Measurements from ENCODE around the gene WDR5B. TPM values are rescaled to one million over a fixed set of nuclear protein-coding genes. Genes with fewer than 3 reads are reported as not detected.
"Not testable (repeated sequence)": the region's sequence is repeated elsewhere in the genome, so short reads cannot be mapped to it uniquely, and the experiment has no call there.

Gene WDR5B
- polyA plus RNA-seq, 1 experiment = 8.5 TPM

DNA sequence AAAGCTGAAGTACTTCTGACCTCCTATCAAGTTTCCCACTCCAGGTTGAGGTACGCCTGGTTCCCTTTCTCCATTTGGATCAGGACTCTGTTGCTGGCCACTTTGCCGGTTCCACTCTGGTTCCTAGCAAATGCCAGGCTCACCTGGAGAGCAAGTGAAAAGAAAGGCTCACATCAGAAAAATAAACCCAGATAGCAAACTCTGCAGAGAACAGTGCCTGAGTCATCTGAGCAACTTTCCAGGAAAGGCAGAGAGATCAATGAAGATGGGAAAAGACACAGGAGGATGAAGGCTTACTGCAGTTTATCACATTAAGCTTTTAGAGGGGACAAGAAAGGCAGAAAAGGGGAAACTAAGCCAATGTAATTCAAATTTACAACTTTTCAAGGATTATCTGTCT is 41.8 kb upstream of the WDR5B start:
- POLR2A ChIA-PET = no interaction called here
- H3K4me3 ChIP-seq (ENCODE audit: low read depth, low read length) = no peak overlapping the region

DNA sequence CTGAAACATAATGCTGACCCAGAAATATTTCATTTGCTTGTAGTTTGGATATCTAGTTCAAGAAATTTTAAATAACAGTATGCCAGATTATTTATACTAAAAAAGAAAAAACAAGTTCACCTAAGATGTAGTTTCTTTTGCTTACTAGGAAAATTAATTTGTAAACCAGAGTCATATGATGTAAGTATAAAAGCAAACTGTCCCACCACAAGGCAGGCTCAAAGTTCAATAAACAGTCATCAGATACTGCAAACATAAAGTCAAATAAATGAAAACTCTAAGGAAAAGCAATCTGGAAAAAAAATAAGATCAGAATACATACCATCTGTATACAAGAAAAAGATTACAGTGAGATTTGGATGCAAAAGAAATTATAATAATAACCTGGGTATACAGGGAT is 40.2 kb upstream of the WDR5B start:
- no peak overlapping the region for H3K4me3 ChIP-seq (ENCODE audit: low read depth, low read length)
- H3K27ac ChIP-seq (ENCODE audit: low read depth, low read length) = no peak overlapping the region
- H3K9me3 ChIP-seq (ENCODE audit: control insufficient read depth, insufficient read depth, low read length) = no peaks in the 10 kb centered on the region
- ChIA-PET CTCF (interaction anchor here (0.6 to 3.3 kb wide), 2 partner anchors 11 to 223 kb away, joined by 3 to 25 read pairs; no protein-coding TSS in a partner anchor), POLR2A (no interaction called here)
- DNase-seq (ENCODE audit: low read depth, low spot score) = no peak
- H3K27me3 ChIP-seq (ENCODE audit: control insufficient read depth, insufficient read depth, low read length) = no peaks in the 10 kb centered on the region
- TF ChIP-seq, protein P1, sequence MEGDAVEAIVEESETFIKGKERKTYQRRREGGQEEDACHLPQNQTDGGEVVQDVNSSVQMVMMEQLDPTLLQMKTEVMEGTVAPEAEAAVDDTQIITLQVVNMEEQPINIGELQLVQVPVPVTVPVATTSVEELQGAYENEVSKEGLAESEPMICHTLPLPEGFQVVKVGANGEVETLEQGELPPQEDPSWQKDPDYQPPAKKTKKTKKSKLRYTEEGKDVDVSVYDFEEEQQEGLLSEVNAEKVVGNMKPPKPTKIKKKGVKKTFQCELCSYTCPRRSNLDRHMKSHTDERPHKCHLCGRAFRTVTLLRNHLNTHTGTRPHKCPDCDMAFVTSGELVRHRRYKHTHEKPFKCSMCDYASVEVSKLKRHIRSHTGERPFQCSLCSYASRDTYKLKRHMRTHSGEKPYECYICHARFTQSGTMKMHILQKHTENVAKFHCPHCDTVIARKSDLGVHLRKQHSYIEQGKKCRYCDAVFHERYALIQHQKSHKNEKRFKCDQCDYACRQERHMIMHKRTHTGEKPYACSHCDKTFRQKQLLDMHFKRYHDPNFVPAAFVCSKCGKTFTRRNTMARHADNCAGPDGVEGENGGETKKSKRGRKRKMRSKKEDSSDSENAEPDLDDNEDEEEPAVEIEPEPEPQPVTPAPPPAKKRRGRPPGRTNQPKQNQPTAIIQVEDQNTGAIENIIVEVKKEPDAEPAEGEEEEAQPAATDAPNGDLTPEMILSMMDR (IDR thresholded peaks at IDR 0.05; ENCODE audit: low read depth, low read length) = no peak

More for the DNA sequence above, 41.8 kb upstream of the WDR5B start:
- no peaks in the 10 kb centered on the region for H3K9me3 ChIP-seq (ENCODE audit: control insufficient read depth, insufficient read depth, low read length)
- TF ChIP-seq, protein P1 (IDR thresholded peaks at IDR 0.05; ENCODE audit: low read depth, low read length) = no peak
- no peak for DNase-seq (ENCODE audit: low read depth, low spot score)
- H3K27me3 ChIP-seq (ENCODE audit: control insufficient read depth, insufficient read depth, low read length) = no peaks in the 10 kb centered on the region
- no peak overlapping the region for H3K27ac ChIP-seq (ENCODE audit: low read depth, low read length)
- CTCF ChIA-PET = interaction anchor here (1.0 to 3.3 kb wide), 11 partner anchors 10 to 911 kb away, joined by 3 to 25 read pairs (median 4); no protein-coding TSS in a partner anchor

DNA sequence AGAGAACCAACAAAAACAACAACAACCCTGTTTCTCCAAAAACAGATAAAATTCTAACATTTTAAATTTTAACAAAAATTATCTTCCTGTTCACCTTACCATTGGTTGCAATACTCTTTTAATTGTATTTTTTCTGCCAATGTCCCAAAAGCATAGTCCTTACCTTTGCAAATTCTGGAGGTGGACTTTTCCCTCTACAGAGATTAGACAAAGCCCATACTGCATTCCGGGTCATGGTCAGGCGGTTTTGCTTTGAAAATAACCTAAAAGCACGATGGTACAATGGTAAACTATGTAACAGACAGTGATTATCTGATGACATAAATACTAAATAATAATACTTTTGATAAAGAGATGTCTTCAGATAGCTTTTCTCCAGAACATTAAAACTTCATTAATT is 35.5 kb upstream of the WDR5B start:
- CTCF ChIA-PET = interaction anchor here (0.6 to 1.0 kb wide), 2 partner anchors 38 to 59 kb away, joined by 3 read pairs; no protein-coding TSS in a partner anchor
- DNase-seq (ENCODE audit: low read depth, low spot score) = no peak
- TF ChIP-seq, protein P1 (IDR thresholded peaks at IDR 0.05; ENCODE audit: low read depth, low read length) = no peak
- no peaks in the 10 kb centered on the region for H3K27me3 ChIP-seq (ENCODE audit: control insufficient read depth, insufficient read depth, low read length)
- H3K9me3 ChIP-seq (ENCODE audit: control insufficient read depth, insufficient read depth, low read length) = no peaks in the 10 kb centered on the region
- H3K27ac ChIP-seq (ENCODE audit: low read depth, low read length) = no peak overlapping the region
- H3K4me3 ChIP-seq (ENCODE audit: low read depth, low read length) = no peak overlapping the region
- POLR2A ChIA-PET = no interaction called here

DNA sequence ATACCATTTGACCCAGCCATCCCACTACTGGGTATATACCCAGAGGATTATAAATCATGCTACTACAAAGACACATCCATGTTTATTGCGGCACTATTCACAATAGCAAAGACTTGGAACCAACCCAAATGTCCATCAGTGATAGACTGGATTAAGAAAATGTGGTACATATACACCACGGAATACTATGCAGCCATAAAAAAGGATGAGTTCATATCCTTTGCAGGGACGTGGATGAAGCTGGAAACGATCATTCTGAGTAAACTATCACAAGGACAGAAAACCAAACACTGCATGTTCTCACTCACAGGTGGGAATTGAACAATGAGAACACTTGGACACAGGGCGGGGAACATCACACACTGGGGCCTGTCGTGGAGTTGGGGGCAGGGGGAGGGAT is 32.4 kb upstream of the WDR5B start:
- CTCF ChIA-PET; DNase-seq (ENCODE audit: low read depth, low spot score); H3K27ac ChIP-seq (ENCODE audit: low read depth, low read length); POLR2A ChIA-PET; H3K9me3 ChIP-seq (ENCODE audit: control insufficient read depth, insufficient read depth, low read length); H3K27me3 ChIP-seq (ENCODE audit: control insufficient read depth, insufficient read depth, low read length); H3K4me3 ChIP-seq (ENCODE audit: low read depth, low read length): not testable (repeated sequence)

DNA sequence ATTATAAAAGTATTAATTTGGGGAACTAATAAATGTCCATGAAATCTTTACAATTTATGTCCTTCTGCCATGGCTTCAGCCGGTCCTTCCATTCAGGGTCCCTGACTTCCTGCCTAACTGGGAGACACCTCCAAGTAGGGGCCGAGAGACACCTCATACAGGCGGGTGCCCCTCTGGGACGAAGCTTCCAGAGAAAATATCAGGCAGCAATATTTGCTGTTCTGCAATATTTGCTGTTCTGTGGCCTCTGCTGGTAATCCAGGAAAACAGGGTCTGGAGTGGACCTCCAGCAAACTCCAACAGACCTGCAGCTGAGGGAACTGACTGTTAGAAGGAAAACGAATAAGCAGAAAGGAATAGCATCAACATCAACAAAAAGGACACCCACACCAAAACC is 28.6 kb upstream of the WDR5B start:
- H3K4me3 ChIP-seq (ENCODE audit: low read depth, low read length); POLR2A ChIA-PET; H3K27ac ChIP-seq (ENCODE audit: low read depth, low read length); DNase-seq (ENCODE audit: low read depth, low spot score); H3K27me3 ChIP-seq (ENCODE audit: control insufficient read depth, insufficient read depth, low read length); H3K9me3 ChIP-seq (ENCODE audit: control insufficient read depth, insufficient read depth, low read length): not testable (repeated sequence)
- CTCF ChIA-PET = interaction anchor here (0.6 kb wide), 1 partner anchor 12 kb away, joined by 3 read pairs; no protein-coding TSS in a partner anchor

DNA sequence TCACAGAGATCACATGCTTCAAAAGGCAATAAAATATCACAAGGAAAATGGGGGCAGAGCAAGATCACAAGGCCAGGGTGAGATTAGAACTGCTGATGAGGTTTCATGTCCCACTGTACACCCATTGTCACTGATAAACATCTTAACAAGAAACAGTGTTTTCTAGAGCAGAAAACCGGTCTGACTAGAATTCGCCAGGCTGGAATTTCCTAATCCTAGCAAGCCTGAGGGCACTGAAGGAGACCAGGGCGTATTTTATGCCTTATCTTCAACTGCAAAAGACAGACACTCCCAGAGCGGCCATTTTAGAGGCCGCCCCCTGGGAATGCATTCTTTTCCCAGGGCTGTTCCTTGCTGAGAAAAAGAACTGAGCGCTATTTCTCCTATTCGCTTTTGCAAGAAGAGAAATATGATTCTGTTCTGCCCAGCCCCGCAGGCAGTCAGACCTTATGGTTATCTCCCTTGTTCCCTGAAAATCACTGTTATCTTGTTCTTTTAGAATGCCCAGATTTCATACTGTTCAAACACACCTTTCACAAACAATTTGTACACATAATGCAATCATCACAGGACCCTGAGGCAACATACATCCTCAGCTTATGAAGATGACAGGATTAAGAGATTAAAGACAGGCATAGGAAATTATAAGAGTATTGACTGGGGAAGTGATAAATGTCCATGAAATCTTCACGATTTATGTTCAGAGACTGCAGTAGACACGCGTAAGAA is 28.1 kb upstream of the WDR5B start:
- H3K4me3 ChIP-seq (ENCODE audit: low read depth, low read length); H3K27ac ChIP-seq (ENCODE audit: low read depth, low read length); H3K9me3 ChIP-seq (ENCODE audit: control insufficient read depth, insufficient read depth, low read length); DNase-seq (ENCODE audit: low read depth, low spot score); CTCF ChIA-PET; H3K27me3 ChIP-seq (ENCODE audit: control insufficient read depth, insufficient read depth, low read length); POLR2A ChIA-PET: not testable (repeated sequence)
